Tibial artery (tissue), 4 donors: ENCODE results near the gene TRAPPC12.
A peak's percentile ranks its signal among the peaks of the same experiment; 100 is the strongest.

Experiments used
- DNase-seq, 2 donors: peaks; one replicate each; pipeline ENCODE4 v3.0.0-alpha.2; 2019
- H3K27ac ChIP-seq, 2 donors: fragments of 200-600 bp; sonication (generic) in 1 of 2; 1 replicate in 1 of 2; 2 replicates in 1 of 2; pipeline ENCODE4 v1.5.1; 2018 to 2019; ENCODE audit warnings: mild to moderate bottlenecking in 1 of 2
- H3K27me3 ChIP-seq, 2 donors: fragments of 200-600 bp; sonication (generic) in 1 of 2; one replicate each; pipeline versions ENCODE4 v1.5.1 to v1.6.0; 2016 to 2019
- H3K36me3 ChIP-seq, 3 donors: fragments of 200-600 bp; sonication (generic) in 2 of 3; one replicate each; pipeline ENCODE4 v1.5.1; 2016 to 2019; ENCODE audit warnings: mild to moderate bottlenecking in 2 of 3
- H3K4me1 ChIP-seq, 4 donors: fragments of 200-600 bp; sonication (generic) in 2 of 4; 1 replicate in 3 of 4; 2 replicates in 1 of 4; pipeline ENCODE4 v1.5.1; 2016 to 2019
- H3K4me3 ChIP-seq, 2 donors: fragments of 200-600 bp; sonication (generic) in 1 of 2; 1 replicate in 1 of 2; 2 replicates in 1 of 2; pipeline ENCODE4 v1.5.1; 2018 to 2019; ENCODE audit warnings: mild to moderate bottlenecking in 2 of 2
- H3K9me3 ChIP-seq, 3 donors: fragments of 200-600 bp; sonication (generic) in 1 of 3; one replicate each; pipeline ENCODE4 v1.5.1; 2016 to 2019
- CTCF ChIP-seq, 2 experiments: fragments of 200-600 bp in 1 of 2; fragments of 450-650 bp in 1 of 2; IDR thresholded peaks; one replicate each; pipeline ENCODE4 v1.5.1; 2017 to 2019; ENCODE audit warnings: antibody characterized with exemption in 2 of 2, mild to moderate bottlenecking in 1 of 2, moderate library complexity in 1 of 2
- intact Hi-C: fragments of 100-400 bp; cut with DNase I; formaldehyde crosslinking; loops from one replicate; pipeline ENCODE4 v1.15.0; 2023; ENCODE audit warnings: low total_unique reads

The TRAPPC12 gene

GRCh38 chr2:3465328-3465727 lies 85.8 kb downstream of the TRAPPC12 start:
- intact Hi-C loops, result loop anchor here (10.0 kb wide), 1 partner anchor 1611 kb away; no protein-coding TSS in a partner anchor
- Histone ChIP-seq H3K27ac (peak overlapping the region; percentile 62 to 67), H3K4me1 (peaks cover 0 to 52% (median 19%) of the 10 kb centered on the region in 4 donors), H3K27me3 (no peaks in the 10 kb centered on the region), H3K36me3 (peaks cover 26 to 94% (median 74%) of the 10 kb centered on the region in 3 donors), H3K4me3 (no peak overlapping the region), H3K9me3 (no peaks in the 10 kb centered on the region)
- peak in 1 of 2 donors; percentile 60 for DNase-seq
- TF ChIP-seq CTCF (IDR thresholded peaks at IDR 0.05), result no peak

DNA sequence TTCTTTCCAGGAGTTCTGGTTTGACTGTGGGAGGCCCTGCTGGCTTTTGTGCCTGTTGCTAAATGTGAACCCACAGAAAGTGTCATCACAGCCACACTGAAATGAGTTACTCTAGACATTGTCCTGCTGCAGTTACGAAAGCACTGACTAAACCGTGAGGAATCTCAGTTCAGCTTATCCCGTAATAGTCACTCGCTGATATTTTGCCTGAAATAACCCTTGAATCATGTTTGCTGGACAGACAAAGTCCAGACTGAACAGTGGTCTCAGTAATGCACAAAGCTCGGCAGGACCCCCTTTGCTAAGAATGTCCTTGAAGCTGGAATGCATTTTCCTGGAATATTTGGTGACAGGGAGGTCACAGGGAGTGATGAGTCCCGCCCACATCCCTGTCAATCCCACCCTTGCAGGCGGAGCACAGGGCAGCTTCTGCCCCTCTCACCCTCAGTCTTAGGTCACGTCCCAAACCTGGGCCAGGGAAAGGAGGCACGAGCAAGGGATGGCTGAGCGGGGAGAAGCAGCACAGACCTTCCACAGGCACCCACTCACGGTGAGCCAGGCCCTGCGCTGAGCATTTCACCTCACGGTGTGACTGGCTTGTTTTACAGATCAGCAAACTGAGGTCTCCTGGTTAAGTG lies 86.5 kb downstream of the TRAPPC12 start:
- Histone ChIP-seq H3K9me3 (no peaks in the 10 kb centered on the region), H3K4me3 (no peak overlapping the region), H3K27ac (peak overlapping the region; percentile 62 to 78), H3K36me3 (peaks cover 26 to 92% (median 73%) of the 10 kb centered on the region in 3 donors), H3K27me3 (no peaks in the 10 kb centered on the region), H3K4me1 (peaks cover 0 to 58% (median 19%) of the 10 kb centered on the region in 4 donors)
- intact Hi-C loops, result loop anchor here (10.0 kb wide), 1 partner anchor 1611 kb away; no protein-coding TSS in a partner anchor
- no peak for TF ChIP-seq CTCF (IDR thresholded peaks at IDR 0.05)
- DNase-seq, result peak in 1 of 2 donors; percentile 65

DNA sequence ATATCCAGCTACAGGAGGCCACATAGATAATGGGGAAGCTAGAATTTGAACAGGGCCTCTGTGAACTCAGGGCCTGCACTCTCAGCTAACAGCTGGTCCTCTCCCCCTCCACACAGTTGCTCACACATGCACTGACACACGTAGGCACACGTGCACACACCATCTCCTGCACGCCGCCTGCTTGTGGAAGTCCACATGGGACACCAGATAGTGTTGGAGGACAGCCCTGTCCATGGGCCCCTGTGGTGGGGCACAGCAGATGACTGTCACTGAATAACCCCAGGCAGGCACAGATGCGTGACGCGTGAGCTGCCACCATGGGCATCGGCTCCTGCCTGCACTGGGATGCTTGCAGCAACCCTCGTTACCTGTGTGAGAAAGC lies 87.0 kb downstream of the TRAPPC12 start:
- Histone ChIP-seq H3K4me3 (no peak overlapping the region), H3K4me1 (peaks cover 0 to 62% (median 18%) of the 10 kb centered on the region in 4 donors), H3K36me3 (peaks cover 26 to 87% (median 78%) of the 10 kb centered on the region in 3 donors), H3K9me3 (no peaks in the 10 kb centered on the region), H3K27me3 (no peaks in the 10 kb centered on the region), H3K27ac (peak overlapping the region; percentile 62 to 78)
- TF ChIP-seq CTCF (IDR thresholded peaks at IDR 0.05), result no peak
- intact Hi-C loops, result loop anchor here (10.0 kb wide), 1 partner anchor 1612 kb away; no protein-coding TSS in a partner anchor
- peak in 1 of 2 donors; percentile 53 for DNase-seq

DNA sequence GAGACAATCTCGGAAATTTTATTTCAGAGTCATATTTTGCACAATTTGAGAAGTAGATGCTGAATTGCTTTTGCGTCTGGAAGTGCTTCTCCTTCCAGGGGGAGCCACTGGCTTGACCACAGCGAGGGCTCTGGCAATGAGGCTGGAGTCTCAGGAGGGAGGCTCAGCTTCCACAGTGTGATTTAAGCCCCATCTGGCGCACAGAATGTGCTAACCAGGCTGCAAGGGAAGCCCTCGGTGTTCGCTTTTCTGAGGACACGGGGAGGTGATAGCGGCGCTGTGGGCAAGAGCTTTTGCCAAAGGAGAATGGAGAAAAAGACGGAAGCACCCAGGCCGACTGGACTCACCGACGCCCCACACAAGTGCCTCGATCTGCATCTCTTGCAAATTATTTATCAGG lies 87.5 kb downstream of the TRAPPC12 start:
- Histone ChIP-seq H3K4me3 (no peak overlapping the region), H3K27me3 (no peaks in the 10 kb centered on the region), H3K27ac (peak overlapping the region; percentile 62 to 78), H3K9me3 (no peaks in the 10 kb centered on the region), H3K36me3 (peaks cover 26 to 87% (median 83%) of the 10 kb centered on the region in 3 donors), H3K4me1 (peaks cover 0 to 62% (median 13%) of the 10 kb centered on the region in 4 donors)
- no peak for DNase-seq
- no peak for TF ChIP-seq CTCF (IDR thresholded peaks at IDR 0.05)
- intact Hi-C loops, result loop anchor here (10.0 kb wide), 1 partner anchor 1612 kb away; no protein-coding TSS in a partner anchor

GRCh38 chr2:3467654-3468053 lies 88.2 kb downstream of the TRAPPC12 start:
- intact Hi-C loops, result loop anchor here (10.0 kb wide), 1 partner anchor 1613 kb away; no protein-coding TSS in a partner anchor
- peak in 1 of 2 donors; percentile 51 for DNase-seq
- Histone ChIP-seq H3K27me3 (no peaks in the 10 kb centered on the region), H3K27ac (peak overlapping the region; percentile 67 to 78), H3K4me1 (peaks cover 0 to 62% (median 12%) of the 10 kb centered on the region in 4 donors), H3K4me3 (no peak overlapping the region), H3K9me3 (no peaks in the 10 kb centered on the region), H3K36me3 (peaks cover 26 to 92% (median 90%) of the 10 kb centered on the region in 3 donors)
- TF ChIP-seq CTCF (IDR thresholded peaks at IDR 0.05), result no peak
